HUDEP-2 (cell line): ENCODE results near the gene HTR3B.
"Not testable (repeated sequence)": the region's sequence is repeated elsewhere in the genome, so short reads cannot be mapped to it uniquely, and the experiment has no call there.

ENCODE experiments used
- DNase-seq, 76 experiments: peaks; one replicate each; lab custom pipeline; 2025; ENCODE audit not compliant: unreplicated experiment in 76 of 76; lab: John Stamatoyannopoulos, UW

The HTR3B gene

DNA sequence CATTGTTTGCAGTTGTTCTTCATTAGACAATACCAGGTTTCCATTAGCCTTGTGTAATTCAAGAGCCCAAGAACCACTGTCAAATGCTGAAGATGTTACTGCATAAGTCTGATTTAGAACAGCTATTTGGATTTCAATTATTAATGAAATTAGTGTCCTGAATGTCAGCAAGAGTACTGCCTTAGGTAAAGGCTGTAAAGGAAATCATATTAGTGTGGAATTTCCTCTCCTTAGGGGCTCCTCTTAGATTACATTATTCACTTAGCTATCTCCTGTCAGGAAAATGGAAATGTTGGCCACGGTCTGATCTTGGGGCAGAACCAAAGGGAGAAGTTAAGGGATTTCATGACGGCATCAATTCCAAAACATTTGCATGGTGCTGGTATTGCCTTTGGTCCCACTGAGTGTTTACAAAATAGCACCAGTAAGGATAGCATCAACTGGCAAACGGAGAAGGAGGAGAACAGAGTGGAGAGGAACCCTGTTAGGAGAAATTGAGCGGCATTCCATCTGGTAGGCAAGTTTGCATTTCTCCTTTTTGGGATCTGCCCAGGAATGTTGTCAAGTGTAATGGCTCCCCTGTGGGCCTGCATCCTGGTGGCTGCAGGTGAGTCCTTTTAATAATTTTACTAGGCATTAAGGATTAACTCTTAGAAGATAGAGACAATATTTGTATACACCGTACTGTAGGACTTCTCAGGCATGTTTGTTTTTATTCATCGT is at the start of gene HTR3B:
Gene HTR3B, plus strand, starts transcription at position 418 of the 723 bp plus-strand sequence. Its CDS starts 138 bp downstream, at position 556.
- no peak for DNase-seq

GRCh38 chr11:113855803-113856202 is 48.8 kb upstream of the HTR3B start:
- DNase-seq: no peak

DNA sequence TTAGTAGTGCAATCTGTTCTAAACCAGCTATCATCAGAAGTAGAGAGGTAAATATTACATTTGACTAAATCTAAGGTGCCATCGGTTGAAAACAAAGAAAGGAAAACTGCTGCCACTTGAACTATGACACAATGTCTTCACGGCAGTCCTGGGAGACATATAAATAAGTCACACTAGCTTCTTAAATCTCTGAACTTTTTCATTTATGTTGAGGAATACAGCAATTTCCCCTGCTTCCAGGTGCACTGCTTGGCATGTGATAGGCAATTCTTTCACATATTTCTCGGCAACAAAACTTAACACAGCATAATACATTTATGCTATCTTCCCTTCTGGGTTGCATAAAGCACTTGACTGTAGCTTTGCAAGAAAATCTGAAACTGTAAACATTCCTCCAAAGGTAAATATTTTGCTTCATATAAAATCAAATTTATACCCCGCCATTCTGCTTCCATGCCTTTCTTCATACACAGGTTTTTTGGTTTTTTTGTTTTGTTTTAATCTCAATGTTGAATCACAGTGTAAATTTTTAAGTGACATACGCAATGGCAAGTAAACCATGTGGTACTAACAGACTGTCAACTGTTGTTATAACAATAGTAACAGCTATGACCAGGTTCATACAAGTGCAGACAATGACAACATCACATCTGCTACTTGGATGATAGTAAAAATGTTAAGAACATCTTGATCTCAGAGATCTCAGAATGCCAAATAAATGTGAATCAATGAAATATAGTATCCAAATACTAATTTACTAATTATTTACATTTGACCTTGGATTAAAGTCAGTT is 47.4 kb upstream of the HTR3B start:
- DNase-seq: no peak

DNA sequence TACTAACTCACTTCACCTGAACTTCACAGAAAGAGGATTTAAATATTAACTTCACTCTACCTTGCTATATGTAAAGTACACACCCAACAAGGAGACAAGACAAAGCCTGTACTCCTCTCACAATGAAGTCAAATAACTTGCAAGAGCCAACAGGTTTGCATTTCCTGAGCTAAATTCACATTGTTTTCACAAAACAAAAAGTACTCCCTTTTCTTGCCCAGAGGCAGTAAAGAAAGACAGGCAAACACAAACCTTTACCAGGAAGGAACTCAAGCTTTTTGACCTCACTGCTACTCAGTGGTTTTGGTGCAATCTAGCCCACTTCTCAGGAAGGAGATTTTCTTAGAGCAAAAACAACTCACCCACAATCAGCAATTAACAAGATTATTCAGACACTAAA is 44.9 kb upstream of the HTR3B start:
- DNase-seq: no peak

DNA sequence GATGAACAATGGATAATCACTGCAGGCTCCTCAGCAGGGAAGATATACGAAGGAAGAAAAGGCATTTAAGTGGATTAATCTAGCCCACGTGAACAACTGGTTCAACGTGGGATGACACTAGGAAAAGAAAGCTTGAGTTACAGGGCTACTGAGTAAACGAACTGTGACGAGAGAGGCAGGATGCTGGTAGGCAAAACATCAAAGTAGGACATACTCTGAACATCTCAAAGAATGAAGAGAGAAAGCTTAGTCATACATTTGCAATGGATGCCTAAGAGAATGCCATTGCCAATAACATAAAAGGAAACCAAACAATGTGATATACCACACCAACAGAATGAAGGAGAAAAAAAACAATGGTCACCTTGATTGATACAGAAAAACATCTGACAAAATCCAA is 42.2 kb upstream of the HTR3B start:
- DNase-seq: no peak

- no peak for DNase-seq
These were observed 40.2 kb upstream of the HTR3B start for GRCh38 chr11:113864410-113864809.

GRCh38 chr11:113865873-113866272 is 38.7 kb upstream of the HTR3B start:
- no peak for DNase-seq

DNA sequence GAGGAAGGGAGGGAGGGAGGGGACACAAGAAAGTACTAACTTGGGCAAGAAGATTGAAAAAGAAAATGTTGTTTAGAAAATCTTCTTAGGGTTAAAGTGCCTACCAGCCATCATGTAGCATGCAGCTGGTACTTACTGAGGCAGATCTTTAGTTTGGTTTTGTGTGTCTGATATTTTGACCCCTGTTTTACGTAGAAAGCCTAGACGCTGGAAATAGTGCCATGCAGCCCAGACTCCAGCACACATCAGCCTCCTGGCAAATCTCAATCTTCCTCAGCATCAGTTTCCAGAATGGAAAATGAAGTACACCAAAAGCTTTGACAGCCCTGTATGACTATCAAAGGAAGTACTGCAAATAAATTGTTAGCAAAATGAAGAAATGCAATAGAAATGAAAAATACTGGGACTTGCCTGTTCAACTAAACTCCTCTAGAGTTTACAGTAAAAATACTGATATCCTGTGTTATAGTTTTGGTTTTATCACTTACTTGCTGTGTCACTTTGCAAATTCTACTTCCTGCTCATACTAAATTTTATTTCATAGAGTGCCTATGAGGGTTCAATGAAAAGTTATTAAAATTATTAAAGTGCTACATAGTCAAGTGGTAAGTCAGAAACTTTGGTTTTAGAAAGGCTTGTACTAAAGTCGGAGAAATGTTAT is 36.6 kb upstream of the HTR3B start:
- DNase-seq: no peak

DNA sequence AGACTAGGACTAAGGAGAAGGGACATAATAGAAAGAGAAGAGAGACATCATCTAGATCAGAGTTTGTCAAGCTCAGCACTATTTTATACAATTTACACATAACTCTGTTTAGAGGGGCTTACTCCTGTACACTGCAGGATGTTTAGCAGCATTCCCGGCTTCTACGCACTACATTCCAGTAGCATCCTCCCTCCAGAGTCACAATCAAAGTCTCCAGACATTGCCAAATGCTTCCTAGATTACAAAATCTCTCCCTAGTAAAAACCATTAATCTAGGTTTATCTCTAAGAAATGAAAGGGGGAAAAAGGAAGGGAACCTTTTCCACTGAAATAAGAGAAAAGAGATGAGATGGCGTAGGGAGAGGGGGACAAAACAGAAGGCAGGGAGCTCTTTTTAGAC is 33.3 kb upstream of the HTR3B start:
- no peak for DNase-seq

- no peak for DNase-seq
These were observed 31.4 kb upstream of the HTR3B start for GRCh38 chr11:113873236-113873626.

GRCh38 chr11:113874096-113874495 is 30.5 kb upstream of the HTR3B start:
- no peak for DNase-seq

- peak in 1 of 76 experiments; percentile 15 for DNase-seq
These were observed 29.9 kb upstream of the HTR3B start for GRCh38 chr11:113874581-113875233.

DNA sequence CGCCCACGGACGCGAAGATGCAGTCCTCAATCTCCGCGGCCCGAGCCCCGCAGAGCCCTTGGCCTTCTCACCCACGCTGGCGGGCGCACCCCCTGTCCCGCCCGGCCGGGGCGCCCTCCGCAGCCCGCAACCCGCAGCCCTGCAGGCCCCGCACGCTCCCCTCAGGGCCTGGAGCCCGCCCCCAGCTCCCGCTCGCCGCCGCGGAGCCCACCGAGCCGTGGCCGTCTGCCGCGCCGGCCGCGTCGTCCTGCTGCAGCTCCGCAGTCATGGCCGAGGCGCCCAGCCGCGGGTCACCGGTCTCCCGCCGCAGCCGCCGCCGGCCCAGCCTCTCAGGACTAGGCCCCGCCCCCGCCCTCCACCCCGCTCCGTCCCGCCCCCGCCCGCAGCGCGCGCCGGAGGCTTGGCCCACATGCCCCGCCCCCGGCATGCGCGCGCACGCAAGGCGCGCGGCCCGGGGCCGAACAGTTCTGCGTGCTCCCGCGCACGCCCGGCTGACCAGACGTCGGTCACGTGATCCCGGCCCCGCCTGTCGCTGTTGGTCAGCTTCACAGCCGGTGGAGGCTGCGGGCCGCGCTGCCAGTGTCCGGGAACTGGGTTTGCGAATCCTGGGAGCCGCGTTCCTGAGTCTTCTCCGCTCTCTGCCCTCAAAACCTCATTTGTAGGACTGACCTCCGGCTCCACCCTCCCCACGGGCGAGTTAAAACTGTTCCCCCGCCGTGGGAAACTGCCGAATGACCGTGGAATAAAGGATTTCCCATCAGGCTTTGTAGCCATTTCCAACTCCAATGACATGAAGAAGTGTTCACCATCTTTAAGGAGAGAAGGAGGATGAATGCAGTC is 29.1 kb upstream of the HTR3B start, which contains the start of gene USP28:
Gene USP28, minus strand, starts transcription at position 339 of the 840 bp plus-strand sequence. Its CDS starts 71 bp downstream, at position 268.
- peak in 75 of 76 experiments; percentile 36 to 94 (median 87) for DNase-seq

DNA sequence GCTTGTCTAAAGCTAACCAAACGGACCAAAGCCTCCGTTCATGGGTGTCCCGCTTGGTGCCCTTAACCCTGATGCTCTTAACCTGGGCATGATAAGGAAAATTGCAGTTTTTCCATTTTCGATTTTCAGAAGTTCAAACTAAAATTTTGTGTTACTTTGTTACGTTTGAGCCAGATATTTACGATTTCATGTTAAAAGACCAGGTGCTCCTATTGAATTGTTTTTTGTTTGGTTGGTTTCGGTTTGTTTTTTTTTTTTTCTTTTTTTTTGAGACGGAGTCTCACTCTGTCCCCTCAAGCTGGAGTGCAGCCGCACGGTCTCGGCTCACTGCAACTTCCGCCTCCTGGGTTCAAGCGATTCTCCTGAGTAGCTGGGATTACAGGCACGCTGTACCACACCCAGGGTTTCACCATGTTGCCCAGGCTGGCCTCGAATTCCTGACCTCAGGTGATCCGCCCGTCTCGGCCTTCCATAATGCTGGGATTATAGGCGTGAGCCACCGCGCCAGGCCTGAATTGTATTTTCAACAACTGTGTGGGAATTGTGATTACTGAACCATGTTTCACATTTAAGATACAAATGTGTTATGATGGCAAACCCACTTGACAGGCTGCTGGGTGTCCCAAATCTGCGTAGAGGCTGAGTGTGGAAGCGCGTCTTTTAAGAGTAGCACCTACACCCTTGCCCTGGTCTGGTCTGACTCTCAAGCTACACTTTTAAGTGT is 28.4 kb upstream of the HTR3B start:
- DNase-seq: no peak

DNA sequence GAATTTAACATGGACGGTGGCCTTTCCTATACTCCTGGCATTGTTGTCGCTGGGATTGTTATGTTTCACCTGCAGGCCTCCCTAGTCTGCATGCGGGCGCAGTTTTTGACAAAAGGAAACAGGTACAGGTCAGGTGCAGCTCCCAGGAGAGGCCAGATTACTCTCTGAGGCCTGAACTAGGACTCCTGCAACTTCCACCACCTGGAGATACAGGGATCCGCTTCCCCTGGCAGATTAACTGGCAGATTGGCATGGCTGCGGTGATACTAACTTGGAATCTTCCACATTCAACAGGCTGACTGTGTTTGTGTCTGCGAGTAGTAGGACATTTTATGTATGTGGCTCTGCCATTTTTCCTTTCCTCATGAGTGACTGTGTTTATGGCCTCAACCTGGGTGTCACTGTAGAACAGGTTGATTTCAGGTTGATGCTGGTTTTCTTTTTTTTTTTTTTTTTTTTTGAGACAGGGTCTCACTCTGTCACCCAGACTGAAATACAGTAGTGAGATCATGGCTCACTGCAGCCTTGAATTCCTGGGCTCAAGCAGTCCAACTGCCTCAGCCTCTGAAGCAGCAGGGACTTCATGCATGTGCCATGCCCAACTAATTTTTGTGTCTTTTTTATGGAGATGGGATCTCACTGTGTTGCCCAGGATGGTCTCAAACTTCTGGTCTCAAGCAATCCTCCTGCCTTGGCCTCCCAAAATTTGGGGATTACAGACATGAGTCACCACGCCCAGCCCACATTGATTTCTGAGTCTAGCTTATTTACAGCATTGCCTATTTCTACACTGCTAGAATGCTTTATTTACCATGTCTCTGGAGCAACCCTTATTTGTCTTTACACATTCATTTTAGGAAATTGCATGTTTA is 27.6 kb upstream of the HTR3B start:
- DNase-seq: no peak

- no peak for DNase-seq
These were observed 26.9 kb upstream of the HTR3B start for GRCh38 chr11:113877670-113878055.

GRCh38 chr11:113879446-113879845 is 25.1 kb upstream of the HTR3B start:
- not testable (repeated sequence) for DNase-seq

GRCh38 chr11:113880971-113881370 is 23.6 kb upstream of the HTR3B start:
- no peak for DNase-seq
